SK-N-SH treated with all-trans-retinoic acid at 6 μM for 48 hours (cell line): Measurements from ENCODE around the gene FKBP4.

Experiments used
- ATAC-seq: fragments of 200-7000 bp; cut with Tn5 transposase; 3 replicates; pipeline ENCODE4 v1.9.1; 2020; ENCODE audit warnings: mild to moderate bottlenecking, moderate library complexity
- CREB5 ChIP-seq: fragments of 250-450 bp; sonication (Bioruptor Pico); IDR thresholded peaks from 2 replicates; pipeline ENCODE4 v1.5.1; 2020; ENCODE audit warnings: low read depth, mild to moderate bottlenecking, moderate library complexity
- CSDC2 ChIP-seq: fragments of 250-450 bp; sonication (Bioruptor Pico); IDR thresholded peaks from 2 replicates; pipeline ENCODE4 v1.5.0; 2020; ENCODE audit warnings: mild to moderate bottlenecking, moderate library complexity
- CSRNP3 ChIP-seq: fragments of 250-450 bp; sonication (Bioruptor Pico); IDR thresholded peaks from 2 replicates; pipeline ENCODE4 v1.5.1; 2021; ENCODE audit warnings: mild to moderate bottlenecking, moderate library complexity
- ESRRG ChIP-seq: fragments of 250-450 bp; sonication (Bioruptor Pico); IDR thresholded peaks from 2 replicates; pipeline ENCODE4 v1.6.1; 2021; ENCODE audit warnings: mild to moderate bottlenecking
- ISL1 ChIP-seq: fragments of 250-450 bp; sonication (Bioruptor Pico); IDR thresholded peaks from 2 replicates; pipeline ENCODE4 v2.1.2; 2022; ENCODE audit warnings: mild to moderate bottlenecking, moderate library complexity
- OSR1 ChIP-seq: fragments of 250-450 bp; sonication (Bioruptor Pico); IDR thresholded peaks from 2 replicates; pipeline ENCODE4 v1.8.0; 2022; ENCODE audit warnings: moderate library complexity, mild to moderate bottlenecking, inconsistent platforms
- PATZ1 ChIP-seq: fragments of 250-450 bp; sonication (Bioruptor Pico); IDR thresholded peaks from 2 replicates; pipeline ENCODE4 v1.8.0; 2020; ENCODE audit warnings: mild to moderate bottlenecking, moderate library complexity, borderline replicate concordance
- POU6F1 ChIP-seq: fragments of 250-450 bp; sonication (Bioruptor Pico); IDR thresholded peaks from 2 replicates; pipeline ENCODE4 v1.8.0; 2021; ENCODE audit warnings: low read depth, mild to moderate bottlenecking, moderate library complexity, borderline replicate concordance
- RARB ChIP-seq: fragments of 250-450 bp; sonication (Bioruptor Pico); IDR thresholded peaks from 2 replicates; pipeline ENCODE4 v1.8.0; 2021; ENCODE audit warnings: mild to moderate bottlenecking, moderate library complexity
- SNAI2 ChIP-seq: fragments of 250-450 bp; sonication (Bioruptor Pico); IDR thresholded peaks from 2 replicates; pipeline ENCODE4 v1.5.0; 2020; ENCODE audit warnings: mild to moderate bottlenecking, moderate library complexity
- TCF4 ChIP-seq: fragments of 250-450 bp; sonication (Bioruptor Pico); IDR thresholded peaks from 2 replicates; pipeline ENCODE4 v1.8.0; 2021; ENCODE audit warnings: mild to moderate bottlenecking, moderate library complexity, borderline replicate concordance
- TSHZ2 ChIP-seq: fragments of 250-450 bp; sonication (Bioruptor Pico); IDR thresholded peaks from 2 replicates; pipeline ENCODE4 v1.5.0; 2020; ENCODE audit warnings: mild to moderate bottlenecking, moderate library complexity
- ZC3H10 ChIP-seq: fragments of 250-450 bp; sonication (Bioruptor Pico); IDR thresholded peaks from 2 replicates; pipeline ENCODE4 v1.5.1; 2021; ENCODE audit warnings: mild to moderate bottlenecking, moderate library complexity
- ZFP3 ChIP-seq: fragments of 250-450 bp; sonication (Bioruptor Pico); IDR thresholded peaks from 2 replicates; pipeline ENCODE4 v1.5.0; 2020; ENCODE audit warnings: mild to moderate bottlenecking, moderate library complexity
- ZFP30 ChIP-seq: fragments of 450-650 bp; formaldehyde crosslinking; IDR thresholded peaks from 2 replicates; pipeline ENCODE4 v1.5.0; 2022; ENCODE audit warnings: mild to moderate bottlenecking, moderate library complexity
- ZNF565 ChIP-seq: fragments of 450-650 bp; formaldehyde crosslinking; conservative IDR thresholded peaks from 2 replicates; pipeline ENCODE4 v1.5.0; 2020; ENCODE audit warnings: low read depth, mild to moderate bottlenecking, moderate library complexity
- ZNF8 ChIP-seq: fragments of 450-650 bp; formaldehyde crosslinking; IDR thresholded peaks from 2 replicates; pipeline ENCODE4 v1.5.0; 2020; ENCODE audit warnings: mild to moderate bottlenecking, moderate library complexity

The FKBP4 gene

GRCh38 chr12:2749580-2749979 lies 45.2 kb upstream of the FKBP4 start (continued):
- TF ChIP-seq ZC3H10 (CRISPR knock-in tag) (no peak), ZFP3 (CRISPR knock-in tag) (no peak), ZNF565 (CRISPR knock-in tag) (no peak), RARB (no peak), ZFP30 (CRISPR knock-in tag) (no peak), OSR1 (CRISPR knock-in tag) (no peak)

DNA sequence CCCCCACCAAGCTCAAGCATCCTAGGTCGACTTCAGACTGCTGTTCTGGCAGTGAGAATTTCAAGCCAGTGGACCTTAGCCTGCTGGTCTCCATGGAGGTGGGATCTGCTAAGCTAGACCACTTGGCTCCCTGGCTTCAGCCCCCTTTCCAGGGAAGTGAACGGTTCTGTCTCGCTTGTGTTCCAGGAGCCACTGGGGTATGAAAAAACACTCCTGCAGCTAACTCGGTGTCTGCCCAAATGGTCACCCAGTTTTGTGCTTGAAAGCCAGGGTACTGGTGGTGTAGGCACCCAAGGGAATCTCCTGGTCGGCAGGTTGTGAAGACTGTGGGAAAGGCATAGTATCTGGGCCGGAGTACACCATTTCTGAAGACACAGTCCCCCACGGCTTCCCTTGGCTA lies 44.6 kb upstream of the FKBP4 start:
- TF ChIP-seq ZC3H10 (CRISPR knock-in tag) (no peak), ZNF565 (CRISPR knock-in tag) (no peak)
- ATAC-seq = no peak

DNA sequence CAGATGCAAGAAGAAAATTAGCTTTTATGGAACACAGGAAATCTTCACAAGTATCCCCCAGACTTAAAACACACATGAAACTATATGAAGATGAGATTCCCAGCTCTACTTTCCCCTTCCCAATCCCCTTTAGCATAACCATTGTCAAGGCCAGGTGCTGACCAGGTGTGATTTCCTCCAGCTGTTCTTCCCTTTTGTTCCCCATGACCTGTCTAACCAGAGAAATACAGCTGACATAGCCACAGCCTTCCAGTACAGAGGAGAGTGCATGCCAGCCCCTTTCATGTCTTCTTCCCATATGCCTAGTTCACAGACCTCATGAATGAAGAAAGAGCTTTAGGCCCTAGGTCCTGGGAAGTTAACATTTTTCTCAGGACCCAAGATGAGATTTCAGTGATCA lies 43.5 kb upstream of the FKBP4 start:
- no peak for ATAC-seq
- TF ChIP-seq ZNF565 (CRISPR knock-in tag) (no peak), ISL1 (CRISPR knock-in tag) (no peak), ZNF8 (CRISPR knock-in tag) (no peak), ZFP3 (CRISPR knock-in tag) (no peak), TCF4 (CRISPR knock-in tag) (no peak), TSHZ2 (no peak)
- TF ChIP-seq, all 23 proteins: peak for 0

- no peak for ATAC-seq
- no peak for TF ChIP-seq ZNF565 (CRISPR knock-in tag)
- TF ChIP-seq SNAI2 (CRISPR knock-in tag) = no peak
- no peak for TF ChIP-seq CREB5 (CRISPR knock-in tag)
- TF ChIP-seq ZFP30 (CRISPR knock-in tag) = no peak
- no peak for TF ChIP-seq CSDC2 (CRISPR knock-in tag)
- TF ChIP-seq PATZ1 (CRISPR knock-in tag) = no peak
- no peak for TF ChIP-seq CSRNP3 (CRISPR knock-in tag)
- no peak for TF ChIP-seq POU6F1 (CRISPR knock-in tag)
- no peak for TF ChIP-seq ESRRG (CRISPR knock-in tag)
- TF ChIP-seq ZC3H10 (CRISPR knock-in tag) = no peak
These were observed 43.1 kb upstream of the FKBP4 start for GRCh38 chr12:2751686-2752085.
